HFFc6 (cell line): ENCODE results near the gene GDNF. TPM values are rescaled to one million over a fixed set of nuclear protein-coding genes. Genes with fewer than 3 reads are reported as not detected.
A peak's percentile ranks its signal among the peaks of the same experiment; 100 is the strongest.

Experiments
- DNase-seq: peaks from one replicate; pipeline ENCODE4 v3.0.0-alpha.2; 2018
- H3K27ac Mint-ChIP-seq: 2 replicates; pipeline ENCODE4 v1.8.0; 2020; ENCODE audit warnings: mild to moderate bottlenecking, mixed read lengths
- H3K27me3 Mint-ChIP-seq: 2 replicates; pipeline ENCODE4 v1.8.0; 2021; ENCODE audit warnings: mild to moderate bottlenecking, moderate library complexity, mixed read lengths; ENCODE audit not compliant: insufficient read depth
- H3K36me3 Mint-ChIP-seq: 2 replicates; pipeline ENCODE4 v1.8.0; 2021; ENCODE audit warnings: low read depth, mixed read lengths
- H3K4me1 Mint-ChIP-seq: 2 replicates; pipeline ENCODE4 v1.8.0; 2020; ENCODE audit warnings: low read depth, mixed read lengths
- H3K4me3 Mint-ChIP-seq: 2 replicates; pipeline ENCODE4 v1.8.0; 2020; ENCODE audit warnings: mild to moderate bottlenecking, moderate library complexity, mixed read lengths
- H3K9me3 Mint-ChIP-seq: 2 replicates; pipeline ENCODE4 v1.8.0; 2020; ENCODE audit warnings: mild to moderate bottlenecking, mixed read lengths
- long read RNA-seq: library from polyadenylated mRNA; unstranded; transcript quantifications from one replicate; pipeline ENCODE4 v2.0.0, GENCODE V29; 2019
- total RNA-seq, 6 experiments: library from RNA; stranded (reverse); fragmentation: NEBNext Ultra II Directional; extraction: Animal tissue kit (Norgen Biotek cat#: 25700); gene quantifications; 2 replicates in 1 of 6; 3 replicates in 5 of 6; pipeline ENCODE4 v1.2.3, GENCODE V29; 2021
- TF ChIP-seq, protein P1 (sequence below): fragments of 200-600 bp; sonication (generic); IDR thresholded peaks from 2 replicates; pipeline ENCODE4 v1.5.0; 2021; ENCODE audit warnings: antibody characterized with exemption, mild to moderate bottlenecking

The GDNF gene, protein sequence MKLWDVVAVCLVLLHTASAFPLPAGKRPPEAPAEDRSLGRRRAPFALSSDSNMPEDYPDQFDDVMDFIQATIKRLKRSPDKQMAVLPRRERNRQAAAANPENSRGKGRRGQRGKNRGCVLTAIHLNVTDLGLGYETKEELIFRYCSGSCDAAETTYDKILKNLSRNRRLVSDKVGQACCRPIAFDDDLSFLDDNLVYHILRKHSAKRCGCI
- total RNA-seq: 1 to 10 TPM in 5 of 6 experiments, under 1 TPM in 1; 0.85 to 8.3 (median 7.1) TPM
- long read RNA-seq, partial matches to known transcripts: 0 of 1 reads
- long read RNA-seq, other reads (novel, unspliced or antisense): 1 of 1 reads

DNA sequence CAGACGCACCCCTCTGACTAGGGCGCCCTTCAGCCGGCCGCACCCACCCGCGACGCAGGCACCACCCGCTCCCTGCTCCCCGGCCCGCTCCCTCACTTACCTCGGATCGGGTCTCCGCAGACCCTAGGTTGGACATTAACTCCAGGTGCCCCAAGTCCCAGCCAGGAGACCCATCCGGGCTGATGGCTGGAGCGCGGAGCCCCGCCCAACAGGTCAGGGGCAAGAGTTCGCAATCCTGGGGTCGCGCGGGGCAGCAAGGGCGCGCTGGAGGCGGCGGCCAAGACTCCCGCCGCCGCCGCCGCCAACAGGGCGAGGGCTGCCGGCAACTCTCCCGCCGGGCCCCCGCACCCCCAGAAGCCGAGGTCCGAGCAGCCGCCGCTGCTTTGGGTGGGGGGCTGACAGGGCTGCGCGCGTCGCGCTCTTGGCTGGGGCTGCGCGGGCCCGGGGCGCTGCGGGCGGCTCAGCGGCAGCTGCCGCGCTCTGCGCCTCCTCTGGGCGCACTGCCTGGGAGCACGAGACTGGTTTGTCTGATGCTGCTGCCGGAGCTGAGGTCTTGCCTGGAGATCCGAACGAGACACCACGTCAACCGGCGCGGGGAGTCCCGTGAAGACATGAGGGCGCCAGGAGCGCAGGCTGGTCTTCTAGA lies at the start of gene GDNF:
Gene GDNF (minus strand): TSS at position 635 of the 646 bp plus-strand sequence. CDS start 5,245 bp downstream, outside the sequence.
- no peaks in the 10 kb centered on the region; the same call in 1 of the 2 replicates for H3K27me3 Mint-ChIP-seq
- no peaks in the 10 kb centered on the region for H3K9me3 Mint-ChIP-seq
- H3K36me3 Mint-ChIP-seq: peaks cover 5% of the 10 kb centered on the region; the same call in 1 of the 2 replicates
- DNase-seq: peak; percentile 47
- peak within 1 kb of the TSS; percentile 91; the same call in 1 of the 2 replicates for H3K27ac Mint-ChIP-seq
- H3K4me1 Mint-ChIP-seq: peaks cover 30% of the 10 kb centered on the region
- peak within 1 kb of the TSS; percentile 90 for H3K4me3 Mint-ChIP-seq
- TF ChIP-seq, protein P1, sequence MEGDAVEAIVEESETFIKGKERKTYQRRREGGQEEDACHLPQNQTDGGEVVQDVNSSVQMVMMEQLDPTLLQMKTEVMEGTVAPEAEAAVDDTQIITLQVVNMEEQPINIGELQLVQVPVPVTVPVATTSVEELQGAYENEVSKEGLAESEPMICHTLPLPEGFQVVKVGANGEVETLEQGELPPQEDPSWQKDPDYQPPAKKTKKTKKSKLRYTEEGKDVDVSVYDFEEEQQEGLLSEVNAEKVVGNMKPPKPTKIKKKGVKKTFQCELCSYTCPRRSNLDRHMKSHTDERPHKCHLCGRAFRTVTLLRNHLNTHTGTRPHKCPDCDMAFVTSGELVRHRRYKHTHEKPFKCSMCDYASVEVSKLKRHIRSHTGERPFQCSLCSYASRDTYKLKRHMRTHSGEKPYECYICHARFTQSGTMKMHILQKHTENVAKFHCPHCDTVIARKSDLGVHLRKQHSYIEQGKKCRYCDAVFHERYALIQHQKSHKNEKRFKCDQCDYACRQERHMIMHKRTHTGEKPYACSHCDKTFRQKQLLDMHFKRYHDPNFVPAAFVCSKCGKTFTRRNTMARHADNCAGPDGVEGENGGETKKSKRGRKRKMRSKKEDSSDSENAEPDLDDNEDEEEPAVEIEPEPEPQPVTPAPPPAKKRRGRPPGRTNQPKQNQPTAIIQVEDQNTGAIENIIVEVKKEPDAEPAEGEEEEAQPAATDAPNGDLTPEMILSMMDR: no peak

DNA sequence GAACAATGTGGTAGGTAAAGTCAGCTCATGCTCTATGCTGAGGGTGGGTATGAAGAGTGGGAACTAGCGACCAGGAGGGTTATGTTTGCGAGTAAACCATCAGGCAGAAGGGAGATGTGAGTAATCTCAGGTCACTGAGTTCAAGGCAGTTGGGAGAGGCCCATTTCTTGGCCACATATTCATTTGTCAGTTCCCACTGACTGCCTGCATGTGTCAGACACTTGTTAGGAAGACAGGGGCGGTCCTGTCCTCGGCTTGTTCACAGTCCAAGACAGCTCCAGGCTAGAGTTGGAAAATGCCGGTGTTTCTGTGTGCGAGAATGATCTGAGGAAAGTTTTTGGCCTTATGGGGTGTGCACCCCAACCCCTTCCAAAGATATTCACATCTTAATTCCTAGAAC lies 48.6 kb upstream of the GDNF start:
- peaks cover 2% of the 10 kb centered on the region for H3K27me3 Mint-ChIP-seq

DNA sequence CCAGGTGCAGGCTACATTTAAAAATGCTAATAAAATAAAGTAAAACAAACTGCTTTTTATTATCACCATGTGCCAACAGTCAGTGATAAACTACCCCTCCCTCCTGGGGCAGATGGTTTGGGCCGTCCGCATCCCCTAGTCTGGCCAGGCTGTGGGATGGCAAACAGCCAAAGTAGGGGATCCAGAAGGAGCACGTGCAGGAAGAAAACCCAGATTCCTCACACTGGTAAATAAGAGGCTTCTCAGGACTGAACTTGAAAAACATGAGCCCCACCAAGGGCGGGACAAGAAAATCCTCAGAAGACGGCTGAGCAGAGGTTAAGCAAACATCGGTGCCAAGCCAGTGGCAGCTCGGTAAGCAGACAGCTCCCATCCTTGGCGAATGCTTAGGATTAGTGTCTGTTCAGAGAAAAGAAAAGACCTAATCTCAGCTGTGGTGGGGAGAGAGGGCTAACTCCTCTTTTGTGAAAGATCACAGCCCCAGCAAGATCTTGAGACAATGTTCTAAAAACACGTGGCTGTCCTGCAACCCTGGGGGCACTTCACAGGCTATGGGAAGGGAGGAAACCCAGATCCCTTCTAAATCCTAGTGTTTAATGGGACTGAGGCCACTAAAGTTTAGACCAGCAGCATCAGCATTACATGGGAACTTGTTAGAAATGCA lies 46.5 kb upstream of the GDNF start:
- H3K4me3 Mint-ChIP-seq: no peak overlapping the region
- H3K27ac Mint-ChIP-seq: no peak overlapping the region
- TF ChIP-seq, protein P1: no peak
- H3K27me3 Mint-ChIP-seq: peaks cover 2% of the 10 kb centered on the region
- H3K36me3 Mint-ChIP-seq: no peaks in the 10 kb centered on the region
- peaks cover 56% of the 10 kb centered on the region for H3K4me1 Mint-ChIP-seq
- H3K9me3 Mint-ChIP-seq: no peaks in the 10 kb centered on the region
- no peak for DNase-seq

More for the DNA sequence above, 48.6 kb upstream of the GDNF start:
- peaks cover 46% of the 10 kb centered on the region for H3K4me1 Mint-ChIP-seq
- peak overlapping the region; percentile 84 for H3K27ac Mint-ChIP-seq
- no peaks in the 10 kb centered on the region for H3K36me3 Mint-ChIP-seq
- DNase-seq: peak; percentile 83
- TF ChIP-seq, protein P1: no peak
- H3K9me3 Mint-ChIP-seq: no peaks in the 10 kb centered on the region
- H3K4me3 Mint-ChIP-seq: peak overlapping the region; percentile 69

DNA sequence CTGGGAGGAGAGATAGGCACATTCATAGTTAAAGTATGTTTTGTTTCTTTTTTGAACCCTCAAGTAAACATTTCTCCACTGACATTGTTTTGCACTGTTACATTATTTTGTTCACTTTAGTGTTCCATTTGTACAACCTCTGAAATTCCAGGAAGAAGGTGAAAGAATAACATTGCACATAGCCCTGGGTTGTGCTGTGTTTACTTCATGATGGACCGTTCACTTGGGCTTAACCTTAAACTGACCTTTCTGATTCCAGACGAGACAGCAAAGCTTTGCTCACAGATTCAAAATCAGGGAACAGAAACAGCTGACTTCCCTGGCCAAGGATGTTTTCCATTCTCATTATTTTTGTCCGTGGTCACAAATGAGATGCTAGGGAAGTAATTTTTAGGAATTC lies 42.8 kb upstream of the GDNF start:
- H3K9me3 Mint-ChIP-seq: no peaks in the 10 kb centered on the region
- H3K4me1 Mint-ChIP-seq: peaks cover 24% of the 10 kb centered on the region
- H3K4me3 Mint-ChIP-seq: peak overlapping the region; percentile 74
- H3K27me3 Mint-ChIP-seq: peaks cover 2% of the 10 kb centered on the region; the same call in 1 of the 2 replicates
- TF ChIP-seq, protein P1: no peak
- no peaks in the 10 kb centered on the region for H3K36me3 Mint-ChIP-seq
- peak overlapping the region; percentile 46; the same call in 1 of the 2 replicates for H3K27ac Mint-ChIP-seq
- peak; percentile 55 for DNase-seq

DNA sequence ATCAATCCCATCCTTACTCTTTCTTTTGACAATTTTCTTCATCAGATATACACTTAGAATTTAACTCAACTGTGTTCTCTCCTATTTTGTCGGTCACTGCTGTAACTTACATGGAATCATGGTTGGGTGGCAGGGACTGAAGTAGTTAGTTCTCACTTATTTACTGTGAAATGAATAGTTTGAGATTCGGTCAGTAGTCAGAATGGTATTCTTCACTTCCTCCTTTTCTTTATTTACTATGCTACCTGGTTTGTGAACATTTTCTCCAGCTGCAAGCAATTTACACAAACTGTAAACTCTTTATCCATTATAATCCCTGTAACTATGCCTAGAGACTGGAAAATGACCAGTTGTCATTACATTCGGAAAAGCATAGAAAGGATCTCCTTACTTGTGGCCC lies 41.5 kb upstream of the GDNF start:
- no peak overlapping the region for H3K4me3 Mint-ChIP-seq
- TF ChIP-seq, protein P1: no peak
- H3K9me3 Mint-ChIP-seq: no peaks in the 10 kb centered on the region
- H3K36me3 Mint-ChIP-seq: no peaks in the 10 kb centered on the region
- H3K27me3 Mint-ChIP-seq: peaks cover 2% of the 10 kb centered on the region; the same call in 1 of the 2 replicates
- no peak for DNase-seq
- no peak overlapping the region for H3K27ac Mint-ChIP-seq
- H3K4me1 Mint-ChIP-seq: peaks cover 22% of the 10 kb centered on the region
